AG04449 (cell line): Measurements from ENCODE around the gene TRMT1.
A peak's percentile ranks its signal among the peaks of the same experiment; 100 is the strongest.

Experiments used
- CTCF ChIA-PET: fragments of 350-600 bp; formaldehyde crosslinking; extraction: SDS; loops from one replicate; lab custom pipeline; 2021; ENCODE audit warnings: antibody characterized with exemption; lab: Yijun Ruan, JAX
- POLR2A ChIA-PET: fragments of 400-600, 350-600 bp; formaldehyde crosslinking; extraction: SDS; loops from one replicate; lab custom pipeline; 2020; ENCODE audit warnings: antibody characterized with exemption, inconsistent platforms; lab: Yijun Ruan, JAX
- DNase-seq: peaks from one replicate; pipeline ENCODE4 v3.0.0-alpha.2; 2010; ENCODE audit warnings: low read depth, low spot score
- H3K4me3 ChIP-seq: 2 replicates; pipeline ENCODE4 v1.5.1; 2011; ENCODE audit warnings: low read depth, mild to moderate bottlenecking, control low read depth, low read length
- TF ChIP-seq, protein P1 (sequence below): IDR thresholded peaks from one replicate; pipeline ENCODE4 v1.5.1; 2011; ENCODE audit warnings: mild to moderate bottlenecking, moderate library complexity, low read length, control low read depth, inconsistent platforms; ENCODE audit not compliant: insufficient read depth; ENCODE audit errors: missing control alignments

The TRMT1 gene

DNA sequence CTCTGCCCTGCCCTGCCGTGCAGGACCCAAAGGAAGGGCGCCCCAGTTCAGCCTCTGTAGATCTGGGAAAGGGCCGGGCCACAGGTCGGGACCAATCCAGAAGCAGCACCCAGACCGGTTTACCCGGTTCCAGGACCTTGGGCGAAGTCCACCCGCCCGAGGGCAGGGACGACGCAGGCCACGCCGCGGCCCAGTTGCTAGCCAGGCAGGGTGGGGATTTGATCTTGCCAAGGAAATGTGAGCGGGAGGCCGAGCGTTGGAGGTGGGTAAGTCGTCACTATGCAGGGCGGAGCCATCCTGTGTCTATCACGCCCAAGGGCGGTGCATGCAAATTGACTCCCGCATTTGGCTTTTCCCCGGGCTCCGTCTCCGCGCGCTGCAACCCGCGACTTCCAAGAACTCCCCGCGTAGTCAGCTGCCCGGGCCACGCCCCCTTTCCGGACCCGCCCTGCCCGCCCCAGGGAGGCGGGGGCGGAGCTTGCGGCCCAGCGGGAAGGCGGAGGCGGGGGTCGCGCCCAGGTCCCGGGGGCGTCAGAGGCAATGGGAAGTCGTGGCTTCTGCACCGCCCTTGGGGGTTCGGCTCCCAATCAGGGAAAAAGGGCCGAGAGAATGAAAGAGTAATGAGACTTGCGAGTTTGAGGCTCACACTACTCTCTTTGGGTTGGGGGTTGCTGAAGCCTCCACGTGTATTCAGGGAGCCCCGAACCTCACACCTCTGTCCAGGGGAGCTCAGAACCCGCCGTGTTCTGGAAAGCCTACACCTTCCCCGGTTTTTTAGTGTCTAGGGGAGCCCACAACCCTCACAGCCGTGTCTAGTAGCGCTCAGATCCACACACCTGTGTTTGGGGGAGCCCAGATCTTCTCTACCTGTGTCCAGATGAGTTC is 46.4 kb upstream of the TRMT1 start:
- H3K4me3 ChIP-seq, result peak overlapping the region; percentile 40
- CTCF ChIA-PET, result interaction anchor here (1.0 to 4.1 kb wide), 9 partner anchors 8 to 197 kb away, joined by 3 to 19 read pairs (median 5); no protein-coding TSS in a partner anchor
- DNase-seq, result peak; percentile 87
- POLR2A ChIA-PET, result interaction anchor here (0.6 to 3.3 kb wide), 7 partner anchors 9 to 1335 kb away, joined by 3 to 32 read pairs (median 5); partner anchors contain the start of genes IER2 and STX10
- TF ChIP-seq, protein P1, sequence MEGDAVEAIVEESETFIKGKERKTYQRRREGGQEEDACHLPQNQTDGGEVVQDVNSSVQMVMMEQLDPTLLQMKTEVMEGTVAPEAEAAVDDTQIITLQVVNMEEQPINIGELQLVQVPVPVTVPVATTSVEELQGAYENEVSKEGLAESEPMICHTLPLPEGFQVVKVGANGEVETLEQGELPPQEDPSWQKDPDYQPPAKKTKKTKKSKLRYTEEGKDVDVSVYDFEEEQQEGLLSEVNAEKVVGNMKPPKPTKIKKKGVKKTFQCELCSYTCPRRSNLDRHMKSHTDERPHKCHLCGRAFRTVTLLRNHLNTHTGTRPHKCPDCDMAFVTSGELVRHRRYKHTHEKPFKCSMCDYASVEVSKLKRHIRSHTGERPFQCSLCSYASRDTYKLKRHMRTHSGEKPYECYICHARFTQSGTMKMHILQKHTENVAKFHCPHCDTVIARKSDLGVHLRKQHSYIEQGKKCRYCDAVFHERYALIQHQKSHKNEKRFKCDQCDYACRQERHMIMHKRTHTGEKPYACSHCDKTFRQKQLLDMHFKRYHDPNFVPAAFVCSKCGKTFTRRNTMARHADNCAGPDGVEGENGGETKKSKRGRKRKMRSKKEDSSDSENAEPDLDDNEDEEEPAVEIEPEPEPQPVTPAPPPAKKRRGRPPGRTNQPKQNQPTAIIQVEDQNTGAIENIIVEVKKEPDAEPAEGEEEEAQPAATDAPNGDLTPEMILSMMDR, result no peak

DNA sequence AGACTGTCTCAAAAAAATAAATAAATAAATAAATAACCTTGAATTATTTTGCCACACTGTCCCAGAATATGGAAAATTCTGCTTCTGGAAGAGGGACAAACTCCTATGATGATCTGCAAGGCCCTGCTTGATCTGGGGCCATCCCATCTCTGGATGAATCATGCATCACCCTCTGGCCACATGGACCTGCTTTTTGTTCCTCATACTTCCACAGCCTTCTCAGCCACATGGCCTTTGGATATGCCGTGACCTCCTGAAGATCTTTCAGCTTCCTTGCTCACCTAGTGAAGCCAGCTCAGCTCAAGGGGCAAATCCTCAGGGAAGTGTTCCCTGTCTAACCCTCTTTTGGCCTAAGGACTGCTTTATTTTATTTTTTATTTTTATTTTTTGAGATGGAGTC is 44.0 kb upstream of the TRMT1 start:
- POLR2A ChIA-PET, result no interaction called here
- TF ChIP-seq, protein P1, result no peak
- no peak for DNase-seq
- H3K4me3 ChIP-seq, result no peak overlapping the region
- CTCF ChIA-PET, result interaction anchor here (0.9 kb wide), 1 partner anchor 10 kb away, joined by 3 read pairs; no protein-coding TSS in a partner anchor

DNA sequence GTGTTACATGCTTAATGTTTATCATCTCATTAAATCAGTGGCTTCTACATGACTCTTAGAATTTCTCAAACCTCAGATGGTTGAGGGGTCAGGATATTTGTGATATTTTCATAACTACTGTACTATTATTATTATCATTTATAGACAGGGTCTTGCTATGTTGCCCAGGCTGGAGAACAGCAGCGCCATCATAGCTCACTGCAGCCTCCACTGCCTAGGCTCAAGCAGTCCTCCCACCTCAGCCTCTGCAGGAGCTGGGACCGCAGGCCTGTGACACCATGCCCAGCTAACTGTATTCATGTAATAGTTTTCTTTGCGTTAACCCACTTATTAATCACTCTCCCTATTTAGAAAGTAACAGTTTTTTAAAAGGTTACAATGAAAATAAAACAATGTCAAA is 43.2 kb upstream of the TRMT1 start:
- no peak overlapping the region for H3K4me3 ChIP-seq
- DNase-seq, result no peak
- ChIA-PET CTCF (no interaction called here), POLR2A (no interaction called here)
- TF ChIP-seq, protein P1, result no peak

DNA sequence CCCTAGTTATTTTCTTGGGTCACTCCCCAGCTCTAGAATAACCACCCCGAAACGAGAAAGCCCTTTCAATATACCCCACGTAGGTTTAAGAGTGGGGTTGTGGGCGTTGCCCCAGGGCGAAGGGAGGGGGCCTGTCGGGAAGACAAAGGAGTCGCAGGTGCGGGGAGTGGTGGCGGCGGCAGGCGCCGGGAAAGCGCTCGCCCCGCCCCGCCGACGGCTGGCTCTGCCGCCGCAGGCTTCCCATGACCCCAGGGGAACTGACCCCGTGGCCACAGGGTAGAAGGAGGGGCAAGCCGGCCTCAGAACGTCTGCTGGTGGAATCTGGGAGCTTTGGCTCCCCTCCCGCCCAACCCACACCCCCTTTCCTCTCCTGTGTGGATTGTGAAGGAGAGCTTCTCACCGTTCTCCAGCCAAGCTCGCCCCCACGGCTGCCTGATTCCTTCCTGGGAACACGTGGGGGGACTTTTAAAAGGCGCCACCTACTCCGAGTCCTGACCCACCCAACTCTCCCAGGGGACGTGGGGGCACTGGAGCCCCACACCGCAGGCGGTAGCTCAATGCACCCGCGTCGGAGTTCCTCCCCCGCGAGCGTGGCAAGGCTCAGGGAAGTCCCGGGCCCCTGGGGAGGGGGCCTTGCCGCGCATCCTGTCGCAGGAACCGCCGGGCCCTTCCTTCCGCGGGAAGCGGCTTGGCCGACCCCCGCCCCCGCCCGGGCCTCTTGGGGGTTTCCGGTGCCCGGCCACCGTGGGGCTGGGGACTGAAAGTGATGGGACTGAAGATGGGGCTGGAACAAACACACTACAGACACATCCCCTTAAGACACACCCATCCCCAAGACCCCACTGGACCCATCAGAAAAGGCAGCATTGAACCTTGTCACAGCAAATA is 39.2 kb upstream of the TRMT1 start:
- peak overlapping the region; percentile 96 for H3K4me3 ChIP-seq
- CTCF ChIA-PET, result interaction anchor here (1.1 to 2.5 kb wide), 5 partner anchors 8 to 190 kb away, joined by 3 to 17 read pairs (median 4); no protein-coding TSS in a partner anchor
- TF ChIP-seq, protein P1, result no peak
- DNase-seq, result no peak
- POLR2A ChIA-PET, result interaction anchor here (0.6 to 2.4 kb wide), 10 partner anchors 9 to 364 kb away, joined by 3 to 13 read pairs (median 4); partner anchors contain the start of genes JUNB, NACC1 and TRMT1

DNA sequence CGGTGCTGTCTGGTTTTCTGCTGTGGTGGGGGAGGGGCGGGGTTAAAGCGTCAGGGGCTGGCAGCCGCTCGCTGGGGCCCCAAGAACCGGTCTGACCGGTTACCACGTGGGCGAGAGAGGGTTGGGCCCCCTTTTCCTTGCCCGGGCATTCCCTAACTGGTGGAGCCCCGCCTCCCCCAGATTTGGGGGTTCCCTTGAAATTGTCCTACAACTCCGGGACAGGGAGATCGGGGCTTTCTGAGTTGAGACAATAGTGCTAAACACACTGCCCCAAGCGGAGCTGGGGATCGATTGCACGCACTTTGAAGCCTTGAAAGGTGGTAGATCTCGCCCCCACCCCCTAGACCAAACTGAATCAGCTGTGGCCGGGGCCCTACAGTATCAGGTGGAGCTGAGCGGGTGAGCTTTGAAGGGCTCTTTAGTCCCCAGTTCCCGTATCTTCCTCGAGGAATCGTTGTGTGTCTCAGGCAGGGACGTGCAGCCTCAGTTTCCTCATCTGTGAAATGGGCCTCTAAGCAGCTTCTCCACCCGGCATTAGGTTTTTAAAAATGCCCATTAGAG is 38.5 kb upstream of the TRMT1 start:
- CTCF ChIA-PET, result interaction anchor here (1.1 to 2.5 kb wide), 5 partner anchors 8 to 190 kb away, joined by 3 to 17 read pairs (median 4); no protein-coding TSS in a partner anchor
- DNase-seq, result no peak

More for the DNA sequence above, 38.5 kb upstream of the TRMT1 start:
- peak overlapping the region; percentile 96 for H3K4me3 ChIP-seq
- POLR2A ChIA-PET, result interaction anchor here (0.9 to 2.4 kb wide), 8 partner anchors 9 to 106 kb away, joined by 3 to 13 read pairs (median 6); partner anchors contain the start of genes NACC1 and TRMT1
- TF ChIP-seq, protein P1, result peak; percentile 14
